ENCODE data around the gene TSSK1B.
"Not testable (repeated sequence)": the region's sequence is repeated elsewhere in the genome, so short reads cannot be mapped to it uniquely, and the experiment has no call there.

The TSSK1B gene

GRCh38 chr5:113463032-113463431 is 28.2 kb upstream of the TSSK1B start:
- Histone ChIP-seq H3K4me2 (ENCODE audit: insufficient read depth, low read length, poor library complexity, severe bottlenecking) (no peak overlapping the region), H3K36me3 (replicated peaks in 1 of 2; ENCODE audit: control insufficient read depth in 2 of 2, insufficient read depth in 2 of 2, low read length in 2 of 2) (no peaks in the 10 kb centered on the region), H3K27ac (replicated peaks; ENCODE audit: low read length) (no peak overlapping the region), H2AFZ (ENCODE audit: low read length) (no peak overlapping the region), H3K23ac (ENCODE audit: low read depth, low read length, poor library complexity) (no peak overlapping the region), H2AK5ac (ENCODE audit: low read depth, low read length) (no peak overlapping the region), H4K91ac (ENCODE audit: low read depth, low read length, poor library complexity) (no peak overlapping the region), H4K8ac (ENCODE audit: low read depth, low read length) (no peak overlapping the region), H3K4me3 (ENCODE audit: low read length in 2 of 2) (no peak overlapping the region), H3K4me1 (ENCODE audit: control insufficient read depth in 2 of 2, insufficient read depth in 1 of 2, low read depth in 1 of 2, low read length in 2 of 2) (no peaks in the 10 kb centered on the region), H2BK5ac (ENCODE audit: low read length) (no peak overlapping the region), H3K18ac (ENCODE audit: low read length) (no peak overlapping the region), H2BK15ac (ENCODE audit: low read length) (no peak overlapping the region), H3K9ac (ENCODE audit: low read depth, low read length, poor library complexity) (no peak overlapping the region), H3K79me1 (ENCODE audit: low read depth, low read length) (no peaks in the 10 kb centered on the region), H2BK12ac (ENCODE audit: low read length) (no peak overlapping the region), H3K9me3 (replicated peaks in 1 of 2; ENCODE audit: control insufficient read depth in 2 of 2, insufficient read depth in 1 of 2, low read depth in 1 of 2, low read length in 2 of 2) (no peaks in the 10 kb centered on the region), H3K27me3 (ENCODE audit: control insufficient read depth in 3 of 3, insufficient read depth in 3 of 3, low read depth in 1 of 3, low read length in 3 of 3) (no peaks in the 10 kb centered on the region), H2BK120ac (ENCODE audit: low read depth, low read length) (no peak overlapping the region), H3K4ac (ENCODE audit: low read length) (no peak overlapping the region), H3K14ac (ENCODE audit: low read length) (no peak overlapping the region)
- no peak for DNase-seq (ENCODE audit: low spot score)

- H2AFZ ChIP-seq (ENCODE audit: low read length); H3K23ac ChIP-seq (ENCODE audit: low read depth, low read length, poor library complexity); H3K9me3 ChIP-seq (replicated peaks in 1 of 2; ENCODE audit: control insufficient read depth in 2 of 2, insufficient read depth in 1 of 2, low read depth in 1 of 2, low read length in 2 of 2); H3K27ac ChIP-seq (replicated peaks; ENCODE audit: low read length); H3K4me2 ChIP-seq (ENCODE audit: insufficient read depth, low read length, poor library complexity, severe bottlenecking); H4K91ac ChIP-seq (ENCODE audit: low read depth, low read length, poor library complexity); H3K14ac ChIP-seq (ENCODE audit: low read length); H3K18ac ChIP-seq (ENCODE audit: low read length); H4K8ac ChIP-seq (ENCODE audit: low read depth, low read length); DNase-seq (ENCODE audit: low spot score); H3K4me1 ChIP-seq (ENCODE audit: control insufficient read depth in 2 of 2, insufficient read depth in 1 of 2, low read depth in 1 of 2, low read length in 2 of 2); H2AK5ac ChIP-seq (ENCODE audit: low read depth, low read length); H3K79me1 ChIP-seq (ENCODE audit: low read depth, low read length); H3K9ac ChIP-seq (ENCODE audit: low read depth, low read length, poor library complexity); H2BK5ac ChIP-seq (ENCODE audit: low read length); H3K27me3 ChIP-seq (ENCODE audit: control insufficient read depth in 3 of 3, insufficient read depth in 3 of 3, low read depth in 1 of 3, low read length in 3 of 3); H3K4me3 ChIP-seq (ENCODE audit: low read length in 2 of 2); H3K4ac ChIP-seq (ENCODE audit: low read length); H2BK15ac ChIP-seq (ENCODE audit: low read length); H3K36me3 ChIP-seq (replicated peaks in 1 of 2; ENCODE audit: control insufficient read depth in 2 of 2, insufficient read depth in 2 of 2, low read length in 2 of 2); H2BK120ac ChIP-seq (ENCODE audit: low read depth, low read length); H2BK12ac ChIP-seq (ENCODE audit: low read length): not testable (repeated sequence)
- WGBS, 2 donors (ENCODE audit: extremely low coverage in 2 of 2, insufficient read length in 2 of 2, insufficient replicate concordance in 1 of 2): no CpG with 5 or more reads among the region's 21 CpGs
These were observed 22.3 kb upstream of the TSSK1B start for GRCh38 chr5:113457106-113457505.

DNA sequence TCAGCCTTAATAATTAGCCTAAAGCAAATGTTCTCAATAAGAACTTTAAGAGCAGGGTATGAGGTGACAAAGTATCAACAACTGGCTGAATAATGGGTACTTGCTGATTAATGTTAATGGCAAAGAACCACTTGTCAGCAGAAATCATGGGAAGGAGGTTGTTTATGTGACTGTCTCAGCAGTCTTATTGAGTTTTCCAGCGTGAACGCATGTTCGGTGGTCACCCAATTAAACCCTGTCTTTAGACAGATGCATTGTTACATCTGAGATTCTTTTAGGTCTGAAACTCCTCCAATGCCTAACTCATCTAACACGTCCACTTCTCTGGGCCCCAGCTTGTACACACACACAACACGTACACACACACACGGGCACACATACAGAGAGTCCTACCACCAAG is 18.2 kb upstream of the TSSK1B start:
- no peaks in the 10 kb centered on the region for H3K4me1 ChIP-seq (ENCODE audit: control insufficient read depth in 2 of 2, insufficient read depth in 1 of 2, low read depth in 1 of 2, low read length in 2 of 2)
- no peak overlapping the region for H4K91ac ChIP-seq (ENCODE audit: low read depth, low read length, poor library complexity)
- no peak overlapping the region for H2BK15ac ChIP-seq (ENCODE audit: low read length)
- no peak for DNase-seq (ENCODE audit: low spot score)
- no peak overlapping the region for H3K23ac ChIP-seq (ENCODE audit: low read depth, low read length, poor library complexity)
- WGBS, 2 donors (ENCODE audit: extremely low coverage in 2 of 2, insufficient read length in 2 of 2, insufficient replicate concordance in 1 of 2): no CpG with 5 or more reads among the region's 6 CpGs
- no peak overlapping the region for H4K8ac ChIP-seq (ENCODE audit: low read depth, low read length)
- no peaks in the 10 kb centered on the region for H3K36me3 ChIP-seq (replicated peaks in 1 of 2; ENCODE audit: control insufficient read depth in 2 of 2, insufficient read depth in 2 of 2, low read length in 2 of 2)
- no peak overlapping the region for H2BK120ac ChIP-seq (ENCODE audit: low read depth, low read length)
- H3K9ac ChIP-seq (ENCODE audit: low read depth, low read length, poor library complexity): no peak overlapping the region
- H3K9me3 ChIP-seq (replicated peaks in 1 of 2; ENCODE audit: control insufficient read depth in 2 of 2, insufficient read depth in 1 of 2, low read depth in 1 of 2, low read length in 2 of 2): no peaks in the 10 kb centered on the region
- no peak overlapping the region for H2AK5ac ChIP-seq (ENCODE audit: low read depth, low read length)
- H2BK12ac ChIP-seq (ENCODE audit: low read length): no peak overlapping the region
- no peaks in the 10 kb centered on the region for H3K79me1 ChIP-seq (ENCODE audit: low read depth, low read length)
- H2AFZ ChIP-seq (ENCODE audit: low read length): no peak overlapping the region
- no peak overlapping the region for H3K4me3 ChIP-seq (ENCODE audit: low read length in 2 of 2)
- no peak overlapping the region for H3K14ac ChIP-seq (ENCODE audit: low read length)
- no peak overlapping the region for H3K4me2 ChIP-seq (ENCODE audit: insufficient read depth, low read length, poor library complexity, severe bottlenecking)
- no peaks in the 10 kb centered on the region for H3K27me3 ChIP-seq (ENCODE audit: control insufficient read depth in 3 of 3, insufficient read depth in 3 of 3, low read depth in 1 of 3, low read length in 3 of 3)
- H3K18ac ChIP-seq (ENCODE audit: low read length): no peak overlapping the region
- H3K4ac ChIP-seq (ENCODE audit: low read length): no peak overlapping the region
- H3K27ac ChIP-seq (replicated peaks; ENCODE audit: low read length): no peak overlapping the region
- no peak overlapping the region for H2BK5ac ChIP-seq (ENCODE audit: low read length)

DNA sequence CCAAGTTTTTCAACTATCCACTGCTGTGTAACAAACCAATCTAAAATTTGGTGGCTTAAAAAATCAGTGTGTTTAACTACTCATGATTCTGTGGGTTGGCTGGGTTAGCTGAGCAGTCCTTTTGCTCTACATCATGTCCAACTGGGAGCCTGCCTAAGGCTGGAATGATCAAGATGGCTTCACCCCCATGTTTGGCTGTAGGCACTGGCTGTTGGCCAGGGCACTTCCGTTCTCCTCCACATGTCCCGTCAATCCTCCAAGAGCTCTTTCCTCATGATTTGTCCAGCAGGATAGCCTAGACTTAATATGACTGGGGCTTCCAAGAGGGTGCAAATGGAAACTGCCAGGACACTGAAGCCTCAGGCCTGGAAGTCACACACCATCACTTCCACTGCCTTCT is 17.0 kb upstream of the TSSK1B start:
- Histone ChIP-seq H3K4me3 (ENCODE audit: low read length in 2 of 2) (no peak overlapping the region), H3K36me3 (replicated peaks in 1 of 2; ENCODE audit: control insufficient read depth in 2 of 2, insufficient read depth in 2 of 2, low read length in 2 of 2) (no peaks in the 10 kb centered on the region), H3K4me1 (ENCODE audit: control insufficient read depth in 2 of 2, insufficient read depth in 1 of 2, low read depth in 1 of 2, low read length in 2 of 2) (no peaks in the 10 kb centered on the region), H3K9ac (ENCODE audit: low read depth, low read length, poor library complexity) (no peak overlapping the region), H2BK5ac (ENCODE audit: low read length) (no peak overlapping the region), H2BK12ac (ENCODE audit: low read length) (no peak overlapping the region), H2AK5ac (ENCODE audit: low read depth, low read length) (no peak overlapping the region), H3K27ac (replicated peaks; ENCODE audit: low read length) (no peak overlapping the region), H3K9me3 (replicated peaks in 1 of 2; ENCODE audit: control insufficient read depth in 2 of 2, insufficient read depth in 1 of 2, low read depth in 1 of 2, low read length in 2 of 2) (no peaks in the 10 kb centered on the region), H2BK120ac (ENCODE audit: low read depth, low read length) (no peak overlapping the region), H3K79me1 (ENCODE audit: low read depth, low read length) (no peaks in the 10 kb centered on the region), H3K23ac (ENCODE audit: low read depth, low read length, poor library complexity) (no peak overlapping the region), H4K8ac (ENCODE audit: low read depth, low read length) (no peak overlapping the region), H3K4ac (ENCODE audit: low read length) (no peak overlapping the region), H2AFZ (ENCODE audit: low read length) (no peak overlapping the region), H3K14ac (ENCODE audit: low read length) (no peak overlapping the region), H2BK15ac (ENCODE audit: low read length) (no peak overlapping the region), H3K18ac (ENCODE audit: low read length) (no peak overlapping the region), H3K4me2 (ENCODE audit: insufficient read depth, low read length, poor library complexity, severe bottlenecking) (no peak overlapping the region), H3K27me3 (ENCODE audit: control insufficient read depth in 3 of 3, insufficient read depth in 3 of 3, low read depth in 1 of 3, low read length in 3 of 3) (no peaks in the 10 kb centered on the region), H4K91ac (ENCODE audit: low read depth, low read length, poor library complexity) (no peak overlapping the region)
- WGBS, 2 donors (ENCODE audit: extremely low coverage in 2 of 2, insufficient read length in 2 of 2, insufficient replicate concordance in 1 of 2): no CpG with 5 or more reads among the region's 2 CpGs
- DNase-seq (ENCODE audit: low spot score): no peak

All from neuronal stem cell (in vitro differentiated cells).